ENCODE results near the gene DRAP1.

Gene DRAP1

GRCh38 chr11:65934014-65934413 lies 14.8 kb downstream of the DRAP1 start:
- TF ChIP-seq CTCF (IDR thresholded peaks at IDR 0.05; ENCODE audit: low read depth, low read length), result no peak
- peak in 1 of 2 donors; percentile 70 for DNase-seq (ENCODE audit: low read depth in 2 of 2)
- no peak overlapping the region for H3K4me3 ChIP-seq (replicated peaks in 1 of 2; ENCODE audit: low read depth in 2 of 2, low read length in 2 of 2)

GRCh38 chr11:65937766-65938165 lies 18.5 kb downstream of the DRAP1 start:
- DNase-seq (ENCODE audit: low read depth in 2 of 2), result no peak
- no peak overlapping the region for H3K4me3 ChIP-seq (replicated peaks in 1 of 2; ENCODE audit: low read depth in 2 of 2, low read length in 2 of 2)
- TF ChIP-seq CTCF (IDR thresholded peaks at IDR 0.05; ENCODE audit: low read depth, low read length), result no peak

GRCh38 chr11:65941720-65942310 lies 22.6 kb downstream of the DRAP1 start:
- H3K4me3 ChIP-seq (replicated peaks in 1 of 2; ENCODE audit: low read depth in 2 of 2, low read length in 2 of 2), result no peak overlapping the region
- TF ChIP-seq CTCF (IDR thresholded peaks at IDR 0.05; ENCODE audit: low read depth, low read length), result no peak
- no peak for DNase-seq (ENCODE audit: low read depth in 2 of 2)

- DNase-seq (ENCODE audit: low read depth in 2 of 2), result no peak
- TF ChIP-seq CTCF (IDR thresholded peaks at IDR 0.05; ENCODE audit: low read depth, low read length), result no peak
- H3K4me3 ChIP-seq (replicated peaks in 1 of 2; ENCODE audit: low read depth in 2 of 2, low read length in 2 of 2), result no peak overlapping the region
Measured at GRCh38 chr11:65942531-65942930, 23.3 kb downstream of the DRAP1 start.

GRCh38 chr11:65944191-65944590 lies 25.0 kb downstream of the DRAP1 start:
- no peak for DNase-seq (ENCODE audit: low read depth in 2 of 2)
- H3K4me3 ChIP-seq (replicated peaks in 1 of 2; ENCODE audit: low read depth in 2 of 2, low read length in 2 of 2), result no peak overlapping the region
- no peak for TF ChIP-seq CTCF (IDR thresholded peaks at IDR 0.05; ENCODE audit: low read depth, low read length)

- DNase-seq (ENCODE audit: low read depth in 2 of 2), result no peak
- no peak for TF ChIP-seq CTCF (IDR thresholded peaks at IDR 0.05; ENCODE audit: low read depth, low read length)
- H3K4me3 ChIP-seq (replicated peaks in 1 of 2; ENCODE audit: low read depth in 2 of 2, low read length in 2 of 2), result no peak overlapping the region
Measured at GRCh38 chr11:65944767-65945166, 25.5 kb downstream of the DRAP1 start.

- no peak for DNase-seq (ENCODE audit: low read depth in 2 of 2)
- TF ChIP-seq CTCF (IDR thresholded peaks at IDR 0.05; ENCODE audit: low read depth, low read length), result no peak
- no peak within 1 kb of the TSS for H3K4me3 ChIP-seq (replicated peaks in 1 of 2; ENCODE audit: low read depth in 2 of 2, low read length in 2 of 2)
Measured at GRCh38 chr11:65945430-65945911, 26.2 kb downstream of the DRAP1 start, which contains the start of gene TSGA10IP. TSS of gene TSGA10IP (plus strand) at chr11:65945480. CDS start at chr11:65945676, 196 bp downstream.

Data from cardiac fibroblast (primary cell).